Activated naive CD8-positive, alpha-beta T cell treated with anti-CD3 and anti-CD28 coated beads, Interleukin-2, amount 50 U/mL, for 16 hours (primary cell): Measurements from ENCODE around the gene SDK2.

Source experiments
- DNase-seq: peaks from one replicate; pipeline ENCODE4 v3.0.0-alpha.2; 2020; ENCODE audit warnings: low read depth, low spot score

Gene SDK2

DNA sequence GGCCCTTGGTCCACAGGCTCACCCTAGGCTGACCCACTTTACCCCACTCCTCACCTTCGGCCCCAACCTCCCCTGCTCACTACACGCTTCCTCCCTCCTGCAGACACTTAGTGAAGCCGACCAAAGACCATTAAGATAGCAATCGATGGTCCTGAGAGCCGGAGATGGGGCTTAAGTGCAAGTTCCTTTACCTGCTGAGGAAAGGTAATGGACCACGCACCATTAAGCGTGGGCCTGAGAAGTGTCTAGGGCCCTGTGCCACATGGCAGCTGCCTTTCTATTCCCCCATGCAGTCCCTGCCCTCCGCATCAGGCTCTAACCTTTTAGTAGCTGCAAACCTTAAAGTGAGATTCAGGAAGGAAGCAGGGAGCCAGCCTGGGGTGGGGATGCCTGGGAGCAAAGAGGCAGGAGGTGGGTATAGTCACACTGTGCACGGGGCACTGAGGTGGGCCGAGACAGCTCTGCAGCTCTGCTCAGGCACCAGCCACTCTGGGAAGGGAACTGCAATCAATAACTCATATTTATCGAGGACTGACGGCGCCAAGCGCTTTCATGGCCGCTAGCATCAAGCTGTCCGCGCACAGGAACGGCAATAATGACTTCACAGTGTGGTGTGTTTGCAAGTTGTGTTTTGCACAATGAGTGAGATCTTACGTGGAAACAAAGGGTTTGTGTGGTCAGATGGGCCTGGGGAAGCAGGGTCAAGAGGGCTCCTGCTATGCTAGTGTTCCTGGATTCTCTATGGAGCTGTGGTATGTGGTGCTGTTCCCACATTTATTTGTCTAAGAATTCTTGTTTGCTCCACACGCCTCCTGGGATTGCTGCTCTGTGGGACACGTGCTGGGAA, 247.6 kb downstream of the SDK2 start:
- DNase-seq: no peak

DNA sequence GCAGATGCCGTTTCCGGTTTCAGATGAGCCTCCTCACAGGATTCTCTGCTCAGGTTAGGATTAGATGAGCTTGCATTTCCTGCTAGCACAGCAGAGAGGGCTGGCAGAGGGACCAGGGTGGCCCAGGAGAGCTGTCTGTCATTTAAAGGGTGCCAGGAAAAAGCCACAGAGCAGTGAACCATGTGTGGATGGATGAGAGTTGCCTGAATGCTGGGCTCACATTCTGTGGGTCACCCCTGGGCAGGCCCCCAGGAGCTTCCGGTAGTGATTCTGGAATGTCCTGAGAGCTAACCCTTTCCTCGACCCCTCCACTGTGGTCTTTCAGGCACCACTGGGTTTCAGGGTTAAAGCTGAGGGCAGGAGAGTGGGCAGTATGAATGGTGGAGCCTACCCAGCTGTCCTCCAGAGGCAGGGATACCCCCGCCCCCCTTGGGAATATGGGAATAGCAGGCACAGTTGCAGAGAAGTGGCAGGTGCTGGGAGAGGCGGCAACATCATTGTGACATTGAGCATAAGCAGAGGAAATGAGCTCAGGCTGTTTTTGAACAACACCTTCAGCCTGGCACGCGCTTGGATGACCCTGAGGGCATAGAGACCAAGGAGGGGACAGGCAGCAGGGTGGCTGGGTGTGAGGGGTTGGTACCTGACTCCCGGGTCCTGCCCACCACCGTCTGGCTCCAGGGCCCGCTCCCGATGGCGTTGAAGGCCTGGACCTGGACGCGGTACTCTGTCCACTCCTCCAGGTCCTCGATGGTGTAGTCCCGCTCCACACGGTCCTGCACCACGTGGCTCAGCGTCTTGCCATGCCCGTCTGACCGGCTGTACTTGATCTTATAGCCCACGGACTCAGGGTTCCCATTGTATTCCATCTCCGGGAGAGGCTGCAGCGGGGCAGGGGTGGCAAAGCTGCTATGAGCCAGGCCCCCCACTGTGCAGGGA, 249.5 kb downstream of the SDK2 start:
- no peak for DNase-seq

DNA sequence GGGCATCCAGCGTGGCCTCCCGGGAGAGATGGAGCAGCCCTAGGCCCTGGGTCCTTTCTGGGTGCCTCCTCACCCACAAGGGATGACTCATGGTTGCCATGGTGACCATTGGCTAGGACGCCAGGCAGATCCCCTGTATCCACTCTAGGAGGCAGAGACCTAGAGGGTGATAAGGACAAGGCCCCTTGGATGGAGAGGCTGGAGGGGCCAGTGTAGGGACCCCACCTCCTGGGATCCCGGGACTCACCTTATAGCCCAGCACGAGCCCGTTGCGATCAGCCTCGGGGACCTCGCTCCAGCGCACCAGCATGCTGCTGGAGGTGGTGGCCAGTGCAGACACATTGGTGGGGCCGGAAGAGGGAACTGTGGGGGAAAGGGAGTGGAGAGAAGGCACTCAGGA, 250.3 kb downstream of the SDK2 start:
- DNase-seq: no peak

DNA sequence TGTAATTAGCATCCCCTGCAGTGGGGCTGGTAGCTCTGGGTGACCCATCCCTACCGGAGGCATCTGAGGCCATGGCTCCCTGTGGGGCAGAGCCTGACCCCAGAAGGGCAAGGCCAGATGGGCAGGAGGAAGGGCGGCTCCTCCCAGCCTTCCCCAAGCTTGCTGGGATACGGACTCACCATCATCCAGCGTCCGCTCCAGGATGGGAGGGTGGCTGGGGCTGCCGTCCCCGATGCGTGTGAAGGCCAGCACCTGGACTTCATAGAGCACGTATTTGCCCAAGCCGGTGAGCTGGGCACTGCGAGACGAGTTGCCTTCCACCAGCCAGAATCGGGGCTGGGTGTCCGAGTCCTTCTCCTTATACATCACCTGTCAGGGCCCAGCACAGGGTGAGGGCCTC, 250.9 kb downstream of the SDK2 start:
- DNase-seq: no peak

DNA sequence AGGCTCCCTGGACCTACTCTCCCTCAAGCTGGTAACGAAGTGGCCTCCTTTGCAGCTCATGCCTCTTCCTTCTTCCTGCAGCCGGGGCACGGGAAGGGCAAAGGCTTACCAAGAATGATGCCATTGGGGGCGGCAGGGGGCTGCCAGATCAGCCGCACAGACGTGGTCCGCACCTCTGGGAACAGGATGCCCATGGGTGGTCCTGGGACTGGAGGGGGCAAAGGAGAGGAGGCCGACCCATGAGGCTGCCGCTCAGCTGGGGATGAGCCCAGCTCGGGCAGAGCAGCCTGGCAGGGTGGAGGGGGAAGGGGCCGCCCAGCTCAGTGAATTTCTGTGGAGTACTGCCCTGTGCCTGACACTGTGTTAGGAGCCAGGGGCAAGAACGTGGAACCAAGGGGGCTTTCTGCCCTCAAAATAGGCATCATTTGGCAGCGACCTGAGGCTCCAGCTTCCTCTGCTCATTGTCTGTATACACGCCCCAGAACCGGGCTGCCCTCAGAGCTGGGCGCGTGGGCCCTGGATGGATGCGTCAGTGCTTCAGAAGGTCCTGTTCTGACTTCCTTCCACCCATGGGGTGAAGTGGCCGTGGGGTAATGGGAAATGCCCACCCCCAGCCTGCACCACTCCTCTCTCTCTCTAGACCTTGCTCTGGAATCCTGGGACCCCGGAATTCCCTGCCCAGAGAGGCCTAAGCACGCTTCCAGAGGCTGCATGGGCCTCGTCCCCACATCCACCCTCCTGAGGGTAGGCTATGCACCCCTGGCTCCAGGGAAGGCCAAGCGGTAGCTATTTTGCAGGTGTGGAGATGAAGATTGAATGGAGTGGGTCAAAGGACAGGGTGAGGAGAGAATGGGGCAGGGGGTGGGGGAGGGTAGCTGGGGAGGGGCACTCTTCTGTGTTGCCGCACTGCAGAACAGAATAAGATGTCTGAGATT, 252.6 kb downstream of the SDK2 start:
- no peak for DNase-seq

DNA sequence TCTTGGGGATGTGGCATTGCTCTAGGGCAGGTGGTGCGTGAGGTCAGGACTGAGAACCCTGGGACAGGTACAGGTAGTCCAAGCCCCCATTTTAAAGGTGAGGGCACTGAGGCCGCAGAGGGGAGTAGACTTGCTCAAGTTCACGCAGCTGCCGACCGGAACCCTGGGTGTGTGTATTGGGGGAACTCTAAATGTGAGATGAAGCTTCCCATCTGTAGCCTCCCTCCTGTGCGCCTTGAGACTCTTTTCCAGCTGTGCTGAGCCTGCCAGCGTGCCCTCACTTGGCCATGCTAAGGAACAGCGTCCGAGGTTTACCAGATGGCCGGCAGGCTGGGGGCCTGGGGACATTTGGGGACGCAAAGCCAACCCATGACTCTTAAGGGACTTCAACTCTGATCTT, 253.4 kb downstream of the SDK2 start:
- no peak for DNase-seq

DNA sequence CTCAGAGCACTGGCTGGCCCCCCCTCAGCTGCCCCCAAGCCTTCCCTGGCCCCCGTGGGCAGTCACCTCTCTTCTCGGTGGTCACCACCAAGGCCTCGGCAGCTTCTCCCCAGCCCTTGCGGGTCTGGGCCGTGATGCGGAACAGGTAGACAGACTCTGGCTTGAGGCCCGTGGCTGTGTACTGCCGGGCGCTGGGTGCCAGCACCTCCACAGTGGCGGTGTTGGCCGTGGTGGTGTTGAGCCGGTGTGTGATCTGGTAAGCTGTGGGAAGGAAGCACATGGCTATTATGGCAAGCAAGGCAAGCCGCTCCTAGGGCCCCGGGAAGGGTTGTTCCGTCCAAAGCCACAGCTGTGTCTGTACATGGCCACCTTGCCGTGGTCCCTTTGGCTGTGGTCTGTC, 254.0 kb downstream of the SDK2 start:
- DNase-seq: no peak

DNA sequence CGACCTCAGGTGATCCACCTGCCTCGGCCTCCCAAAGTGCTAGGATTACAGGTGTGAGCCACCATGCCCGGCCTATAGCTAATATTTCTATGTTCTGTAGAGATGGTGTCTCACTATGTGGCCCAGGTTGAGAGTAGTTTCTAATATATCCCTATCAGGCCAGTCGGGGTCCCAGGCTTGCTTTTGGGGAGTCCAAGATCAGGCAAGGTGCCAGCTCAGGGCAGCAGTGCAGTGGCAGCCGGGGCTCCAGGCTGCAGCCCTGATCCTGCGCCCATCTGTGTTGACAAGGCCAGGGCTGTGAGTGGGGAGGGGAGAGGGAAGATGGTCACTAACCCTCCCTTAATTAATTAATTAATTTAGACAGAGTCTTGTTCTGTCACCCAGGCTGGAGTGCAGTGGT, 254.8 kb downstream of the SDK2 start:
- no peak for DNase-seq

DNA sequence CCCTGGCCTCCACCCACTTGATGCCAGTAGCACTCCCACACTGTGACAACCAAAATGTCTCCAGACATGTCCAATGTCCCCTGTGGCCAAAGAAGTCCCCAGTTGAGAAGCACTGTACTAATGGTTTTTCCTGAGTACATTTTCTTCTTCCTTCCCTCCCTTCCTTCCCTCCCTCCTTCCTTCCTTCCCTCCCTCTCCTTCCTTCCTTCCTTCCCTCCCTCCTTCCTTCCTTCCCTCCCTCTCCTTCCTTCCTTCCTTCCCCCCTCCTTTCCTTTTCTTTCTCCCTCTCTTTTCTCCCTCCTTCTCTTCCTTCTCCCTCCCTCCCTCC, 255.7 kb downstream of the SDK2 start:
- DNase-seq: no peak

DNA sequence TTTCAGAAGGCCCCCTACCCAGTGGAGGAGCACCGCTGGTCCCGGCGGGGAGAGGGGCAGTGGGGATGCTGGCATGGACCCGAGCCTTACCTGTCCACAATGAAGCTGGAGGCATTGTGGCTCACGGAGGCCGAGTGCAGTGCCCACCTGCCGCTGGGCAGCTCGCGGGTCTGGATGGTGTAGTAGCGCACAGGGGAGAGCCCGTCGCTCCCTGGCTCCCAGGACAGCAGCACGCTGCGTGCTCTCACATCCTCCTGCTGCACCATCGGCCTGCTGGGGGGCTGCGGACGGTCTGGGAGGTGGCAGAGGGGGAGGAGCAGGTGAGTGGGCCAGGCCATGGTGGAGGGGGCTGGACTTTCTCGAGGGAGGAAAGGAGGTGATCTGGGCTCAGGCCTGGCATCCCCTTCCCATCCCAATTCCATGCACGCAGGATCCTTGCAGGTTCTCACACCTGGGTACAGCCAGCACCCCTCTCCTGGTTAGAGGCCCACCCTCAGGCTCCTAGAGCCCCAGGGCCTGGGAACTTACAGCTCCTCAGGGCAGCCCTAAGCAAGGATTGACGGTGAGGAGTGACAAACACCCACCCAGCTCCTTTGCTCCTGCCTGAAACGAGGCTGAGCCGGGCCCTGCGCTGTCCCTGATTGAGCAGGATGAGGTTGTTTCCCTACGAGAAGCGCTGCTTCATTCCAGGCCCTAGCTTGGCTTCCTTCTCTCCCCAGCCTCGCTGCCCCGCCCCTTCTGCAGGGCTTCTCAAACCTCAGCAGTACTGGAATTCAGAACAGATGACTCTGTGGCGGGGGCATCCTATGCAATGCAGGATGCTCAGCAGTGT, 256.3 kb downstream of the SDK2 start:
- DNase-seq: no peak

DNA sequence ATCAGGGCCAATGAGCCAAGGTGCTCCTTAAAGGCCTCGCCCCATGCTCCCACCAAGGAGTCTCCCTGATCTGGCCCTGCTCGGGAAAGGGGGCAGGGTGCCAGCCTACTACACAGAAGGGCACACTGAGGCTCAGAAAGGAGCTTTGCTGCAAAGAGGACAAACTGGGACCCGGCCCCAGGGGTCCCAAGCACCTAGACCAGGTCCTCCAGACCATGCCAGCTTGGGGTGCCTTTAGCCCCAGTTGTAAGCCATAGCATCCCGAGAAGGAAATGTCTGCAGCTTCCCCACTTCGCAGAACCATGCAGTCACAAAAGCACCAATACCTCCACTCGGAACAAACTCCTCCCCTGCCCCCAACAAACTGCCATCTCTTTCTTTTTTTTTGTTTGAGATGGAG, 257.7 kb downstream of the SDK2 start:
- DNase-seq: no peak

DNA sequence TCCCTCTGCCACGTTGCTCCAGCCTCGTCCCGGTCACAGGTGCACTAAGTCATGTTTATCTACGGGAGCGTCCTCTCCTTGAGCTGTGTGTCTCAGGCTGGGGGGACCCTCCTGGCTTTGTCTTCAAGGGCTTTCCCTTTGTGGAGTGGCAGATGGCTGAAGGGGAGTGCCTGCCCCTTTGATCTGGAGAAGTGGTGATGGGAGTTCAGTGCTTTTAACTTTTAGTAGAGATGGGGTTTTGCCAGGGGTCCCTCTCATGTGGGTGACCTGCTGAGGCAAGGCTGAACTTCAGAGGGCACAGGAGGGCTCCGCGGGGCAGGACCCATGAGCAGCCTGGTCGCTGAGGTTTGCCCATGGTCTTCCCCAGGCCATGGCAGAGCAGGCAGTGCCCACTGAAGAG, 259.3 kb downstream of the SDK2 start:
- DNase-seq: no peak

DNA sequence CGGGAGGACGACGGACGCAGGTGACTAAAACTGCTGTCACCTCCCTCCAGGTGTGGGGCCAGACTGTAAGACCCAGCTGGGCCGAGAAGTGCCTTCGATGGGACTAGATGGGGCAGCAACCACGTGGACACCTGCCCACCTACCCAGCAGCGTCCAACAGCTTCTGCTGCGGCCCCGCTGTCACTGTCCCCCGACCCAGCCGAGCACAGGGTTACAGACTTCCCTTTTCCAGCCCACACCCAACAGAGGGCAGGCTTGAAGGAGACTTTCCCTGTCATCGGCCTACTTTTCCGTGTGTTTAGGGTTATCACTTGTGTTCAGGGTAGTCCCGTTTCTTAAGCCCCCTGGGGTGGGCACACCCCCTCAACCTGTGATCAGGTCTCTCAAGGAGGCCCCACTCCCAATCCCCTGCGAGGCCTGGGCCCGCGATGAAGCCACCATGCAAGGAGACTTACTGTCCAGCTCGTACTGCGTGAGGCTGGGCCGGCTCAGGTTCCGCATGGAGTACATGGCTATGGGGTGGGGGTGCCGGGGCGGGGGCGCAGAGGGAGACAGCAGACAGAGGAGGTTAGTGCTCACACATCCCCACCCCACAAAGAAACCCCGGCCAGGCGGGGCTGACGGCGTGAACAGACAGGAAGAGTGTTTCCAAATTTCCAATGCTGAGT, 263.7 kb downstream of the SDK2 start:
- no peak for DNase-seq

DNA sequence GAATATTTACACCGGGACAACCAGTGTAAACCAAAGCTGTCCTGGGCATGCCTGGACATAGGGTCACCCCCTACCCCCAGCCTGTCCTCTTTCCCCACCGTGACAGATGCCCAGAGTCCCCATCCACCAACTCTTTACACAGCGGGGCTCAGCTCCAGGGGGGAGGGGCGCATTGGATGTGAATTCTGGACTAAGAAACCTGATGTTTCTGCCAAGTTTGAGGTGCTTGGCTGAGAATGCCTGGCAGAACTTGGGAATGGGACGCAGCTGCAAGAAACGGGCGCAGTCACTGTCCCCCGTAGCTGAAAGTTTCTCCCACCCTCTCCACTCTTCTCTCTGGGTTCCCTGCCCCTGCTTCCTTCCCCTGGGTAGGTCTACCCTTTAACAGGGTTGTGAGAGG, 264.4 kb downstream of the SDK2 start:
- no peak for DNase-seq

DNA sequence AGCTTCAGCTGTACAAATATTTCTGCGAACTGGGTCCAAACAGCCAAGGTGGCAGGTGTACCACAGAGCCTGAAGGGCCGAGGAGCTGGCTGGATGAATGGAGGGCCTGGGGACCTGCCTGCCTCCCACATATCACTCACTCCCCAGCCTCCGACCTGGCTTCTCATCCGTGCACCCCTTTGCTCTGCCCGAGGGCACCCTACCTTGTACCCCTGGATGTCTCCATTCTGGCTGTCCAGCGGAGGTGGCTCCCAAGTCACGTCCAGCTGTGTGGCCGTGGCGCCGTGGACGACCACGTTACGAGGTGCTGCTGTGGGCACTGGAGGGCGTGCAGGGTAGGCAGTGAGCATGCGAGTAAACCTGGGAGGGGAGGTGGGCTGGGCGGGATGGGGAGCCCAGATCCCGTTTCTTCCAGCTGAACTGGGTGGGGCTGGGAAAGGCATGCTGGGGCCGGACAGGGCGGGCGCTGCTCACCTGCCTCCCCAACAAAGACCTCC, 265.2 kb downstream of the SDK2 start:
- DNase-seq: no peak

DNA sequence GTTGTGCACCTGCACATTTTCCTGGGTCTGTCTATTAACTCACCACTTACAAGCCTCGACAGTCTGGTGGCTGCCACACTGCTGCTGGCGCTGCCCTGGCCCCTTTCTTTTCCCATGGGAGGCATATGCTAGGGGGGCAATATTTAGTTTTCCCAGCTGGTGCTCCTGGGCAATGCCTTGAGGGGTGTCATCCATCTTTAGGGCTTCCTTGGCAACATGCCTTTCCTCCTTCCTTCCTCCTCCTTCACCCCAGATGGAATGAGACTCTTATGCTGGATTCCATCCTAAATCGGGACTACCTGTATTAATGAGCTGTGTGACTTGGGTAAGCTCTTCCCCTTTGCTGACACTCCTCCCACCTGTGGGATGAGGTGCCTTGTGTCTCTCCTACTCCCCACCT, 267.6 kb downstream of the SDK2 start:
- DNase-seq: no peak

DNA sequence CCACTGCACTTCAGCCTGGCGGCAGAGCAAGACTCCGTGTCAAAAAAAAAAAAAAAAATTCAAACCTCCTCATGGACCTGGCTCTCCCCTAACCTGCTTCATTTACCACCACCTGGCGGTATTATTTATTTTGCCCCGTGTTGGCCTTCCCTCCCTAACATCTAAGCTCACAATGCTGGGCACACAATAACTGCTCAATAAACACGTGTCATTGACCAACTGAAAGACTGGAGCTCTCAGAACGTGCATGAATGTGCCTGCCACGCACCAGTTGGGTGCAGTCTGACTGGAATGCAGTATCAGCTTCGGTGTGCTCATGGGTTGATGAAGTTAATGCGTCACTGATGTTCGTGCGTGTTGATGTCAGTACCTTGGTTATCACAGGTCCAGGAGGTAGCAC, 268.1 kb downstream of the SDK2 start:
- DNase-seq: no peak

DNA sequence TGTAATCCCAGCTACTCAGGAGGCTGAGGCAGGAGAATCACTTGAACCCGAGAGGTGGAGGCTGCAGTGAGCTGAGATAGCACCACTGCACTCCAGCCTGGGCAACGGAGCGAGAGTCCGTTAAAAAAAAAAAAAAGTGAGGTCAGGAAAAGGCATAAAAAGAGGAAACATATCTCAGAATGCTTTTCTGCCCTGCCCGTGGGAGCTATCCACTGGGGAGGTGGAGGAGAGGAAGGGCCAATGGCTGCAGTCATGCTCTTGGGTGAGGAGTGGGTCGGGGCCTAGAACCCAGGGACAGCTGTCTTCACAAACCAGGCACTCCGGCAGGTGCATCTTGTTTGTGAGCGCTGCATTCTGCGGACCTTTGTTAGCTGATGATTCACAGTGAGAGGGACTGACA, 272.4 kb downstream of the SDK2 start:
- DNase-seq: no peak

DNA sequence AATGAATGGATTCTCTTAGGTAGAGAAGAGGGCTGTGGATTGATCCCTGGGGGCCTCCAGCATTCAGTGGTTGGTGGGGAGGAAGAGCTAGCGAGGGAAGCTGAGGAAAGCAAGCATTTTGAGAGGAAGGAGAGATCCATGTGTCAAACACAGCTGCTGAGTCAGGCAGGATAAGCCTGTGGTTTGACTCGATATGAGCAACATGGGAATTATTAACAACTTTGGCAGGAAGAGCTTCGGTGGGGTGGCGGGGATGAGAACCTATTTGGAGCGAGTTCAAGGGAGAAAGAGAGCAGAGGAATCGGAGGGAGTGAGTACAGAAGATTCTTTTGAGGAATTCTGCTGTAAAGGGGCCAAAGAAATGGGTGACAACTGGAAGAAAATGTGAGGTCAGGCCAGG, 273.0 kb downstream of the SDK2 start:
- no peak for DNase-seq

DNA sequence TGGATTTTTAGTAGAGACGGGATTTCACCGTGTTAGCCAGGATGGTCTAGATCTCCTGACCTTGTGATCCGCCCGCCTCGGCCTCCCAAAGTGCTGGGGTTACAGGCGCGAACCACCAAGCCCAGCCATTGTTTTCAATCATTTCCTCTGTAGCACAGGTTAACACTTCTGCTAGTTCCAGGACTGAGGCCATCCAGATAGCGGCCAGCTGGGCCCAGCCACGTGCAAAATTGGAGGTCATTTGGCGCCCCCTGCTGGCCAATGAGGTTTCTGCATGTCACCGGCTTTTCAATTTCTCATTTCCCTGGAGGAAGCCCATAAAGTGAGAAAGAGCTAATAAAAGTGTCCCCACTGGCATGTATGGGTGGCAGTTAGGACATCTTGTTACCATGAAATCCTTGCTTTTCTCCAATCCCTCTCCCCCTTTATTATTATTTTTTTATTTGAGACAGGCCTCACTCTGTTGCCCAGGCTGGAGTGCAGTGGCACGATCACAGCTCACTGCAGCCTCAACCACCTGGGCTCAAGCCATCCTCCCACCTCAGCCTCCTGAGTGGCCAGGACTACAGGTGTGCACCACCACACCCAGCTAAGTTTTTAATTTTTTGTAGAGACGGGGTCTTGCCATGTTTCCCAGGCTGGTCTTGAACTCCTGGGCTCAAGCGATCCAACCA, 274.3 kb downstream of the SDK2 start:
- DNase-seq: peak; percentile 51
